Daoy (cell line): ENCODE measurements around the gene CCDC51. TPM values are rescaled to one million over a fixed set of nuclear protein-coding genes. Genes with fewer than 3 reads are reported as not detected.

Source experiments
- DNase-seq: peaks from one replicate; pipeline ENCODE4 v3.0.0-alpha.2; 2015; ENCODE audit warnings: low read depth
- total RNA-seq: library from RNA; depleted of rRNA; stranded (reverse); fragments of >200 nt; shearing (Covaris generic); gene quantifications from 2 replicates; pipeline ENCODE4 v1.2.3, GENCODE V29; 2014

Gene CCDC51
- total RNA-seq, 1 experiment from 2014 or later: 32.8 TPM

DNA sequence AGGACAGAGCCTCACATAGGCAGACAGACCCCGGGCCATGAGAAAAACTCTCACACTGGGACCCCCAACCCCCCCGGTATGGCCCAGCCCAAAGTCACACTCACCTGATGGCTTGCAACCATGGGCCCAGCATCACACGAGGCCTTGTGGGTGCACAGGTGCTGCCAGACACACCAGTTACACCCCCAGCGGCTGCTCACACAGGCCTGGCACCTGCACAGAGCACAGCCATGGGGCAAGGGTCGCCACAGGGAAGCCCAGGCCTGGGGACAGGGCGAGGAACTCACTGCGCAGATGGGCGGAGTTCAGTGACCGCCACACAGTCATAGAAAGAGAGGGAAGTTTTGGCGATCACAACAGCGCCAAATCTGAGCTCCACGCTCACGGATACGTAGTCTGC lies 19.4 kb downstream of the CCDC51 start:
- no peak for DNase-seq

DNA sequence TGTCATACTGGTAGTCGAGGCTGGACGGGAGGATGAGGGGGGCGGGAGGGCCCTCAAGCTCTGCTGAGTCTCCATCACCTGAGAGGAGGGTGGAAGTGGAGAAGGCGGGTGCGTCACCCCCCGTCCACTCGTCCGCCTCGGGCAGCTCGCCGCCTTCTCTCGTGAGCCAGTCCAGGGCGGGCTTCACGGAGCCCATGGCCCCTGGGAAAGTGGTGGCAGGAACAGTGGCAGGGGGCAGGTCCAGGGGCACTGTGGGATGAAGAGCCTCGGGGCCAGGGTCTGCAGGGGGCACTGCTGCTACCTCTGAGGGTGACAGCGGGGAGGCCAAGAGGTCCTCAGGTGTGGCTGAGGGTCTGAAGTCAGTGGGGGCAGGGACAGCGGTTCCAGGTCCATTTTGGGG lies 20.3 kb downstream of the CCDC51 start:
- DNase-seq: no peak

DNA sequence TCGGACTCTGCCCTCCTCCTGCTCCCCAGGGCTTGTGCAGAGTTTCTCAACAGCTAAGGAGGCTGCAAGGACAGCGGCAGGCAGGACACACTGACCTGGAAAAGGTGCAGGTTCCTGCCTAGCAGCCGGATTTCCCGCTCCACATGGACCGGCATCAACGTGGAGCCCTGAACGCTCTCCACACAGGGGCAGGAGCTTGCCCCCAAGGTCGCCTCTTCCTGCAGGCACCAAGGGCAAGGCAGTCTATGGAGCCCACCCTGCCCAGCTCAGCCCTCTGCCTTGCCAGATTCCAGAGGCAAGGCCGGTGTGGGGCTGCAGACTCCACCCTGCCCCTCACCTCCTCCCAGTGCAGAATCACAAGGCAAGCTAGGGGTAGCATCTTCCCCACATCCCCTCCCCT lies 20.8 kb downstream of the CCDC51 start:
- DNase-seq: no peak

DNA sequence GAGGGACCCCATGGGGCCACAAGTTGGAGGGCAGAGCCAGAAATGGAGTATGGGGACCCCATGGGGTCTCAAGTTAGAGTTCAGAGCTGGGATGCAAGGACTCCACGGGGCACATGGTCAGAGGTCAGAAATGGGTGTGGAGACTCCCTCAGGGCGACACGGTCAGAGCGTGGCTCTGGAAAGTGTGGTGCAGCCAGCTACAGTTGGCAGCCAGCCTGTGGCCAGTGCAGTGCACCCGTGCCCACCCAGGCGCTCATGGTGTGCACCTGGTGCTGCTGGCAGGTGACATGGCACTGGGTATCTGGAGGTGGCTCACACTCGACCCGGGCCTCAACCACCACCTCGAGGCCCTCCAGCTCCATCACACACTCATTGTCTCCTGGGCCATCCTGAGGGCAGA lies 21.3 kb downstream of the CCDC51 start:
- no peak for DNase-seq

DNA sequence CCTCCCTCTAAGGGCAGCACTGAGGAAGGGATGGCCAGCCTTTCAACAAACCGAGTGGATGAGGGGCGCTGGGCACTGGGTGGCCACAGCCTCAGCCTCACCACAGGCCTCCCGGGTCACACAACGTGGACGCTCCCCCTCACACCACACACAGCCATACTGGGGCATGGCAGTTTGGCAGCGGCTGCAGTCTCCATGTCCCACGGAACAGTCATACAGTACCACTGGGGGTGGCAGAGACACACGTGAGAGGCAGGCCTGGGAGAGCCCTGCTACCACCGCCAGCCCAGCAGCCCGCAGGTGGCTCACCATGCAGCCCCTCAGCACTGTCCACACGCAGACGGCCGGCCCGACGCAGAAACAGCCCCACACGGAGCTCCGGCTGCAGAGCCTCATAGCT lies 21.8 kb downstream of the CCDC51 start:
- DNase-seq: no peak

DNA sequence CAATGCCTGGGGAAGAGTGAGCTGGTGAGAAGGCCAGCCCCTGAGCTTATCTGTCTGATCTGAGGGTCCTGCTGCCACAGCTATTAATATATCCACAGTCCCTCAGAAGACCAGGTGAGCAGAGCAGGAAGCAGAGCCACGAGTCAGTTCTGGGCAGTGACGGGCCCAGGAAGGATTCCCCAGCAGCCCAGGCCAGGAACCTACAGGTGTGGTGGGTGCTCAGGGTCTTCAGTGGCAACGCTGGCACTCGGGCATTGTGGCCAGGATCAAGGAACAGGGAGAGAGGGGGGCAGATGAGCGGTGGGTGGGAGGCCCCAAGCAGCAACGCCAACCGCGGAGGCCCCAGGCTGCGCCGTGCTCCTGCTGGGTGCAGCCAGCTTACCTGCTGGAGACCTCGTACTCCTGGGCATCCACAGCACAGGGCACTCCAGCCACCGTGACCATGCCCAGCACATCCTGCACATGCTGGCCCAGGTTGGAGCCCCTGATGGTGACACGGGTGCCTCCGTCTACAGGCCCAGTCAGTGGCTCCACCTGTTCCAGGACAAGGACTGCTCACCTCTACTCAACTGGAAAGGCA lies 22.3 kb downstream of the CCDC51 start:
- DNase-seq: no peak

DNA sequence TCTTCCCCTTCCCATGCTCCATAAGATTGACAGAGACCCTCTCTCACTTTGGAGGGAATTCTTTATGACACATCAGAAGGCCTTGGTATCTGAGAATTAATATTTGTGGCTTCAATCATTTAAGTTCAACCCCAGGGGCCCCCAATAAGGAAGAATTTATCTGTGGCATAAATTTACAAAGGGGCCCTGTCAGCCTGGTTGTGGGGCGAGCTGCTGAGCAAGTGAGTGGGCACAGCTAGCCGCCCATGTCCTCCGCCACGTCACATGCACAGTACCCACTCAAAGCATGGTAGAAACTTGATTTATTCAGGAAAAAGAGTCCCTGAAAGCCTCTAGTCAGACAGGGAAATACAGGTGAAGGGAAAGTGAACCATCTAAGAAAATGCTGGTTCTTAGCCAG lies 23.4 kb downstream of the CCDC51 start:
- no peak for DNase-seq

DNA sequence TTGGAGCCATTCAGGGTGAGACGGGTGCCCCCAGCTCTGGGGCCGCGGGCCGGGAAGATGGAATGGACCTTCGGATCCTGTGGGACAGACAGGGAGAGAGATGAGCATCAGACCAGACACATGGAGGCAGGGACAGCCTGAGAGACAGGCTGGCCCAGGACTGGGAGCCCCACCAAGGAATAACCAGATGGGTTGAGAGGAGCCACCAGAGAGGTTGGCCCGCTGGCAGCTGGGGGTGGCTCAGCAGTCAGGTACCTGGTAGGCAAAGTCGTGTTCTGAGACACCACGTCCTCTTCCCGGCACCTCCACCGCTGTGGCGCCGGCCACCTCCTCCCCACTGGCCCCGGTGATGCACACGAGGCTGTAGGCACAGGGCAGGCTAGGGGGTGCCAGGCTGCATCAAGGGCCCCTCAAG lies 23.8 kb downstream of the CCDC51 start:
- DNase-seq: no peak

DNA sequence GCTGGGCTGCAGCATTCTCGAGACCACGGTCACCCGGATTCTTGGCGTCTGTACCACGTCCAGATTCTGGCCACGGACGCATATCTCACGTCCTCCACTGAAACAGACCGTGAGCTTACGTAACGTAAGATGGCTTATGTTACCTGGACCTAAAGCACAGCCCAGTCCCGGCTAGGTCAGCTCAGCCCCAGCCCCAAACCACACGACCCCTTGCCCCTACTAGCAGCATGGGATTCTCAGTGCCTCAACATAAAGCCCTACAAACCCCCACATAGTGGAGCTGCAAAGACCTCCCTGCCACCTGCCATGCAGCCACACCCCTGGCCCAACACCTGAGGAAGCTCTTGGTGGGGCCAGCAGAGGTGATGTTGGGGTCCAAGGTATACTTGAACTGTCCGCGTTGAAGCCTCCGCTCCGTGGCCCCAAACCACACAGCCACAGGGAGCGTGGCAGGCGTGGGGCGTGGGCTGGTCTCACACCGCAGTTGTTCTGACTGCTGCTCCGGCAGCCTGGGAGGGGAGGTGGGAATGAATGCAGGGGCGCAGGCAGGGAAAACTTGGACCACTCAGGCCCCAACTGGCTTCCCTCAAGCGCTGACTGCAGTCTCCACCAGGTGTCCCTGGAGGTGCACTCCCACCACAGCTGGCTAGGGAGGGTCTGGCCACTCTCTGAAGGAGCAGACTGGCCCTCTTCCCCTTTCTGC lies 24.5 kb downstream of the CCDC51 start:
- DNase-seq: no peak

DNA sequence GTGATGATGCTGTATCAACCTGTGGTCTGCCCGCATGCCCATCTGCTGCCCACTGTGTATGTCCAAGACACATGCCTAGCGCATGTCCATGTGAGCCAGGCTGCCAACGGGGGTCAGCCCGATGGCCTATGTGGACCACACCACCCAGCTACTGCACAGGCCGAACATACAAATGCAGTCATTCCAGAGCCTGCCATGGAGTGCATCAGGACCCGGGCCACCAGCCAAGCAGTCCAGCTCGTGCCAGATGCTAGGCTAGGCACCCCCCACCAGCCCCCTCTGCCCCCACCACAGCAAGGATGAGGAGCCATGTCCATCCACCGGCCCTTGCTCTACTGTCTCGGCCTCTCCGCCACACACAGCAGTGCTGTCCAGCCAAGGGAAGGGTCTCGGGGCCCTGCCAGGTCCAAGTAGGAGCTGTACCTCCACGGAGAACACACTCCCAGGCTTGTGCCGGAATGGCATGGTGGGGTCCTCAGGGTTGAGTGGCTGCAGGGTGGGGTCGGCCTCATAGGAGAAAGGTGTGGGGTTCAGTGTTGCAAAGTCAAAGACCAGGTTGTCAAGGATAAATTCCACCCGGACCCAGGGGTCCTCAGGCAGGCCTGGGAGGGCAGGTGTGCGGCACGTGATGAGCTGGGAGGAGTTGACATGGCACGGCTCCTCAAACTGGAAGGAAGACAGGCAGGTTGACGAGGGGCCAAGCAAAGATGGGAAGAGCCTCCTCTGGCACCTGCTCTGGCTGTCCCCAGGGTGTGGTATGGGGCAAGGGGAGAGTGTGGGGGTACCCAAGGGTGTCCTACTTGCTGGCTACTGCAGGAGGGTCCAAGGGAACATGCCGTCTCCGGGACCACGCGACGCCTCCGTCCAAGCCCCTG lies 25.3 kb downstream of the CCDC51 start:
- DNase-seq: no peak

DNA sequence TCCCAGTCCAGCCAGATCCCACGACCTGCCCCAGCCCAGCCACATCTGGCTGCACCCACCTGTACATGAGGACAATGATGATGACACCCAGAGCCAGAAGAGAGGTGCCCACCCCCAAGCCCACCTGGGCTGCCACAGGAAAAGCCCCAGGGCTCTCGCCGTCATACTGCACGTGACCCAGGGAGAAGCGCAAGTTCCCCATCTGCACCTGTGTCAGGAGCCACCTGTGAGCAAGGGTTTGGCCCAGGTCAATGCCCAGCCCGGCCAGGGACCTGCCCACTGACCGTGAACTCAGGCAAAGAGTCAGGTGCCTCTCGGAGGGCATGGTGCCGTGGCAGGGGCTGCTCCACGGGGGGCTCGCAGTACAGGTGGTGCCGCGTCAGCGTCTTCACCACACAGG lies 26.3 kb downstream of the CCDC51 start:
- no peak for DNase-seq

DNA sequence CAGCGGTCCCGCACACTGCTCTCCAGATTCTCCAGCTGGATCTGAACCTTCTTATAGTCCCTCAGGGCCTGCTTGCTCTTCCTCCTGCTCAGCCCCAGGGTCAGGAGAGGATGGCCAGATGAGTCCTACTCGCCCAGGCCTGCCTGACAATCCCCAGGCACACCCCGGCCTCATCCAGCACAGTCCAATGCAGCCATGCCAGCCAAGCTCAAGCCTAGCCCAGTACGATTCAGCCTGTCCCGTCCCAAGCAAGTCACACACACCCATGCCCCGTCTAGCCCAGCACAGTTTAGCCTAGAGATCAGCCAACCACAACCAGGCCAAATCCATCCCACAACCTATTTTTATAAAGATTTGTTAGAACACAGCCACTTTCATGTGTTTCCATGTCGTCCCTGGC lies 26.8 kb downstream of the CCDC51 start:
- no peak for DNase-seq

DNA sequence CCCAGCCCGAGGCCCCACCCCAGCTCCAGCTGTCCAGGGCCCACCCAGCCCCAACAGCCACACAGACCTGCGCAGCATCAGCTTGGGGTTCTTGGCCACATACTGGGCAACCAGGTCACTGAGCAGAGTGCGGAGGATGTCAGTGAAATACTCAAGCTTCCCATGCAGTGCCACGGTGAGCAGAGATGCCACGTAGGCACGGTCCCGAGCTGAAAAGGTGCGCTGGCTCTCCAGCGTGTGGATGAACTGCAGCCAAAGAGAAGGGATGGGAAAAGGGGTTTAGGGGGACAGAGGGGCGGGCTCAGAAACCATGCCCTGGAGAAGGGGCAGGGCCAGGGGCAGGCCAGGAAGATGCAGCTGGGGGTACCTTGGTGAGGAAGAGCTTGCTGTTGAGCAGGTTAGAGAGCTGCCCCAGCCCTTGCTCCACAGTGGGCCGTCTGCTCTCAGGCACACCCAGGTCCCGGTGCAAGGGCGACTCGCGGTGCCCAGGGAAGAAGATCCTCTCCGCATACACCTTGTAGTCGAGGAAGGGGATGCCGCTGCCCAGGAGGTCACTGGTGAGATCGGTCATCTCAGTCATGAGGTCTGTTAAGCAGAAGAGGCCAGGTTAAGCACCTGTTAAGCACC lies 27.4 kb downstream of the CCDC51 start:
- DNase-seq: no peak

DNA sequence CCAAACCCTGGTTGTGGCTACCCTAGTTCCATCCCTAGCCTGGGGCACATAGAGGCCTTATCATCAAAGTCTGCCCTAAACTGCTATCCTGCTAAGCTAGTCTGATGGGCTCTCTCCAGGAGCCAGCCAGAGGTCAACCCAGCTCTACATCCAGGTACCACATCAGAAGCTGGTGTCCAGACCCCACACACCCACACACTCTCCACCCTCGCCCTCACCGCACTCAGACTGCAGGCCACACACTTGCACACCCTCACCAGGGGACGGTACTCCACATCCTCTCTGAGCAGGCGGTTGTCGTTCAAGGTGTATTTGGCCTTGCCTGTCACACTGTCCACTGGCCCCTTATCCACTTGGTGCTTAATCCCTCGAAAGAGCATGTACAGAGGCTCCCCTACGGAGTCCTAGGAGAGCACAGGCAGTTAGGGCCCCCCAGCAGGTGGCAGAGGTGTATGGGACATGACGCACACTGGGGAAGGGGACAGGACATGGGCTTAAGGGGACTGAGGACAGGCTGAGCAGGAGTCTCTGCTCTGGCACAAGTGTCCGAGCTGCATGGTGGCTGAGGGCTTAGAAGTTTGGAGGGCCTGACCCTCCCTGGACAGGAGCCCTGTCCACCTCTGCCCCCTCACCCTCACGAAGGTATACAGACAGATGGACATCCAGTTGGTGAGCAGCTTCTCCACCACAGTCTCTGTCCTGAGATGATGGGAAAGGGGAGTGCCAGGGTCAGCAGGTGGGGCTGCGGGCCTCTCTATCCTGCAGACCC lies 28.1 kb downstream of the CCDC51 start:
- DNase-seq: no peak

DNA sequence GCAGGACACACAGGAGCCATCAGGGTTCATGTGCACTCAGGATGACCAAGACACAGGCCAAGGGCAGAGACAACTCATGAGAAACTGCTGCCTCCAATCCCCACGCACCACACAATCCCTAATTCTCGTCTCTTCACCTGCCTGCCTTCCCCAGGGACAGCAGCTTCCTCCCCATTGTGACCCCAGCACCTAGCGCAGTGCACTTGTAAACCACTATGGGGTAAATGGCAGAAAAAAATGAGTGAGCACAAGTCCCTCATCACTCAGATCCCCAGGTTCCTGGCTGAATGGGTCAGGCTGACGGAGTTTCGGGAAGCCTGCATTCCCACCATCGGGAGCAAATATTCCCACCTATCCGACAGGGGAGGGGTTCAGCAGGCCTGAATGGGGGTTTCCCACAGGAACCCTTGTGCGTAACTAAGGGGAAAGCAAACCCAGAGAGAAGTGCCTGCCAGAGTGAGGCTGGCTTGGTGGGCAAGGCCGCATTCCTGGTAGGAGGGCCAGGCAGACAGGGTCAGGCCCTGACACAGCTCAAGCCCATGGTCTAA lies 28.8 kb downstream of the CCDC51 start:
- no peak for DNase-seq

DNA sequence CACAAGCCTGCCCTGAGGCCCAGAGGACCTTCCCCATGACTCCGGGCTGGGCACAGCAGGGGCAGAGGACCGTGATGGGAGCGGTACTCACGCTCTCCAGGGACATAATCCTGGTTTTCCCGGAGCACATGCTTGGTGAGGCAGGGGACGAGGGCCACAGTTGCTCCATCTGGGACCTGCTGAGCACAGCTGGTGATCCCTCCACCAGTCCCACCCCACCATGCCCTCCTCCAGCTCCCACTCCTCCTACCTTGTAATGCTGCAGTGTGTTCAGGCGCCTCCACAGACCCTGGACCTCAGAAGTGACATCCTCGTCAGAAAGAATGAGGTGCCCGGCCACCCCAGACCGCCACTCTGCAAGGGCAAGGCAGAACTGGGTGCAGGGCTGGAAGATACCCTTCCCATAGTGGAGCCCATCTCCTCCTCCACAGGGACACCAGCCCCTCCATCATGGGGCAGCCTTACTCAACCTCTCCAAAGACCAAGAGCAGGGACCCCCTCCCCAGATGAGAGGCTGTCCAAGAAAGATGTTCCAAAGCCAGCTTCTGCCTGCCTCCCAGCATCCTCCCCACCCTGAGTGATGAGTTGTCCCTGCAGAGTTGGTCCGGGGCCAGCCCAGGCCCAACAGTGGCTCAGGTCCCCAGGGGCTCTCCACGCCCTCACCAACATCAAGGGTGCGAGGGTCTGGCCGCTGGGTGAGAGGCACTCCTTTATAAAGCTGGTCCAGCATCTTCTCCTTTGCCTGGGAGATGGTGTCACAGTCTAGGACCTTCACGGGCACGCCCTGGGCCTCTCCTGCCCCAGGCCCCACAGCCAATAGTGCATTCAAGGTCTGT lies 29.5 kb downstream of the CCDC51 start:
- no peak for DNase-seq

DNA sequence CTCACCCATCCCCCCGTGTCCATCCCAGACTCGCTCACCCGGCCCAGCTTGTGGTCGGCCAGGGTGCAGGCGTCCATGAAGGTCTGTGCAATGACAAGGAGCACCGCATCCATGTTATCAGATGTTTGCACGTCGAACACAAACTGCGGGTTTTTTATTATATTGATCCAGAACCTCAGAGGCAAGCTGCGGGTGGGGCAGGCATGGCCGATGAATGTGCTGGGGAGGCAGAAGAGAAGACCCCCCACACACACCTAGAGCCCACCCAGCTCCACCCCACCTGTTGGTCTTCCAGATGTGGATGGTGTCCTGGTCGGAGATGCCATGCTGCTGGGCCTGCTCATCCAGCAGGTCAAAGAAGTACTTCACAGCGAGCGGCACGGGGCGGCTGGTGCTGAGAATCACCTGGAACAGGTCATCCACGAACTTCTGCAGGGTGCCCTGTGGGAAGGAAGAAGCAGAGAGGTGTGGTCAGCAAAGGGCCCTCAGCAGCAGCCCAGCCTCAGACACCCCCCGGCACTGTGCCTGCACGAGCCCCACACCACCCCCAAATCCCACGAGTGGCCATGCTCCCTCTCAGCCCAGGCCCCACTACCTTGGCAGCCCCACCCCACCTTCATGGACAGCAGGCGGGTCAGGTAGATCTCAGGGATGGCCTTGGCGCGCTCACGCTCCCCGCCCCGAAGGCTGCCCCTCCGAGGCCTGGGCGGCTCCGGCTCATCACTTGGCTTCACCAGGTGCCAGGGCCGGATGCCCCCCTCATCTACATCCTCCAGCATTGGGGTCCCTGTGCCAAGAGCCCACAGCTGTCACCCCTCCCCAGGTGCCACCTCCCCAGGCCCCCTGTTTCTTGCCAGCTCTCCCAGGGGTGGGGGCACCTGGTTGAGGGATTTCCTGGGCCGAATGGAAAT lies 30.4 kb downstream of the CCDC51 start:
- no peak for DNase-seq

DNA sequence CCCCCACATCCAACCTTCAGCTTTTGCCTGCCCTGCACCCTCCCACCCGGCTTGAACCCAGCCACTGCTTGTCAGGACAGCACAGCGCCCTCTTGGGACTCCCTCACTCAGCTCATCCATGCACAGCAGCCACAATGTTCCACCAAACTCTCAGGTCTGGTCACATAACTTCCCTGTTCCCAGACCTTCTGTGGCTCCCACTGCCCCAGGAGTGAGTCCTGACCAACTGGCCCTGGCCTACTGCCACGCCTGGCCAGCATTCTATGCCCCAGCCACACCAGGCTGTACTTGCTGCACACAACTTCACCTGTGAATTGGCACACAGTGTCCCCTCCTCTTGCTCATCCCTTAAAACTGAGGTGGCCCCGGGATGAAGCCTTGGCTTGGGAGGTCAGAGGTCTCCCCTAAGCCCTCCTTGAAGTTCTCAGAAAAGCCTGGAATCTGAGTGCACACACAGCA lies 31.1 kb downstream of the CCDC51 start:
- no peak for DNase-seq

DNA sequence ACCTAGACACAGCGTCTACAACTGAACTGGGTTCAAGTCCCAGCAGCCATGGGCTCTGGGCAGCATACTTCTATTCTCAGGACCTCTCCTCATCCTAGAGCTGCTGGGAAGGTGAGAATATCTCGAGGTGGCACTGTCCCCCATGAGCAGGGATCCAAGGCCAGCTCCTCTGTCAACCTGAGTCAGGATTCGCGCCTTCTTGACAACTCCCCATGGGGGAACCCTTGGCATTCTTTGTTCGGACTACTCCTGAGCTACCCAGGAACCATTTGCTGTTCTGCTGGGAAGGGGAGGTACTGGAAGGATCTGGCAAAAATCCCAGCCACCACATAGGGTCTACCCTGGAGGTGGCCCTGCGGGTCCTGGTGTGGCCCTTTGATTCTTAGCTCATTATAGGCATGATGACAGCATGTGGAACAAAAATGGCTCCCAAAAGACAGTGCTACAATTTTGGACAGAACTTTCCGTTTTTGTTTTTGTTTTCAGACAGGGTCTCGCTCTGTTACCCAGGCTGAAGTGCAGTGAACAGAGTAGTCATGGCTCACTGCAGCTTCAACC lies 32.3 kb downstream of the CCDC51 start:
- no peak for DNase-seq
